Measurements from ENCODE around the gene SNRK. TPM values are rescaled to one million over a fixed set of nuclear protein-coding genes. Genes with fewer than 3 reads are reported as not detected.

Gene SNRK
- total RNA-seq, 1 donor from 2014 or later, result 50.6 TPM

DNA sequence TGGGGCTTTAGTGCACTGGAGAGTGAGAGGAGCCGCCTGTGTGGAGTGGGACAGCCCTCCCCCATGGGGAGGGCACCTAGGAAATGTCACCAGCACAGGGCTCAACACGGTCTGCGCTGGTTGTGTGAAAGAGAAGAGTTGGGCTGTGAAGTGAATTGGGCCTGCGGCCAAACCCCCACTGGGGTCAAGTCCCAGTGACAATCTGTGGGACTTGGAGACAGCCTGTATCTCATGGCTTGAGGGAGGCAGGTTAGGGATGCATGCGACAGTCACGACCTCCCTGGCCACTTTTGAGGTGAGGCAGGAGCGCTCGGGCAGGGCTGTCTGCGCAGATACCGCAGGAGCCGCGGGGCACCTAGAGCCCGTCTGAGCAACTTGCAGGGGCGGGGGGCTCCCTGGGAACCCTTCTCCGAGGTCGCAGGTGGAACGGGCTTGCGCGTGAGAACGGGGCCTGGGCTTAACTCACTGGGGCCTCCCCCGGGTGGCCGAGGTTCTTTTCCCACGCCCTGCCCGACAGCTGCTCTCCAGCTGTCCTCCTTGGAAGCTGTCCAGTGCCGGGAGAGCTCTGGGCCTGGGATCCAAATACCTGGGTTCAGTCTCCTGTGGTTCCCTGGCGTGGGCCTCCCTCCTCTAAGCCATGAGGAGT lies 77.4 kb downstream of the SNRK start:
- peak overlapping the region in 1 of 3 donors; percentile 29 for H3K4me3 ChIP-seq (ENCODE audit: low read length in 3 of 3)
- H3K4me1 ChIP-seq (ENCODE audit: control insufficient read depth in 3 of 3, insufficient read depth in 3 of 3, low read length in 3 of 3), result peaks cover 18 to 36% (median 32%) of the 10 kb centered on the region in 3 donors
- peaks cover 0 to 2% (median 0%) of the 10 kb centered on the region in 3 donors for H3K36me3 ChIP-seq (ENCODE audit: control insufficient read depth in 3 of 3, insufficient read depth in 3 of 3, low read length in 3 of 3)
- H3K27me3 ChIP-seq (ENCODE audit: control insufficient read depth in 3 of 3, insufficient read depth in 3 of 3, low read length in 3 of 3), result no peaks in the 10 kb centered on the region
- H3K9me3 ChIP-seq (ENCODE audit: control insufficient read depth in 3 of 3, low read length in 3 of 3), result no peaks in the 10 kb centered on the region
- H3K27ac ChIP-seq (ENCODE audit: low read depth, low read length), result peak overlapping the region; percentile 56
- peak overlapping the region in 1 of 3 donors; percentile 33 for H3K9ac ChIP-seq (ENCODE audit: low read depth in 1 of 3, low read length in 3 of 3)

DNA sequence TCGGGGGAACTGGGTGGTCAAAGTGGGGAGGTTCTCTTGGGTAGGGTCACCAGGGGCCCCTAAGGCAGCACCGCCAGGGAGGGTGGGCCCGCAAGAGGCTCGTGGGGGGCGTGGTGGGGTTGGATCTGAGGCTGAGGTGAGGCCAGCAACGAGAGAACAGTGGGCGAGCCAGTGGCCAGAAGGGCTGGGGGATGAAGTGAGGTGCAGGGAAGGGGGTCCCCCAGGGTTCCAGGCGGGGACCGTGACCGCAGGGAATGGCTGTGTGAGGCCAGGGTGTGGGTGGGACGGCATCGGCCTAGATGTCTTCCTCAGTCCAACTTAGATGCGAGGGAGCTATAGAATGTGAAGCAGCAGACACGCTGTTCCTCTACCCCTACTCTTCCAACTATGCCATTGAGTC lies 78.2 kb downstream of the SNRK start:
- Histone ChIP-seq H3K9me3 (ENCODE audit: control insufficient read depth in 3 of 3, low read length in 3 of 3) (no peaks in the 10 kb centered on the region), H3K27ac (ENCODE audit: low read depth, low read length) (no peak overlapping the region), H3K36me3 (ENCODE audit: control insufficient read depth in 3 of 3, insufficient read depth in 3 of 3, low read length in 3 of 3) (peaks cover 0 to 2% (median 0%) of the 10 kb centered on the region in 3 donors), H3K4me3 (ENCODE audit: low read length in 3 of 3) (no peak overlapping the region), H3K4me1 (ENCODE audit: control insufficient read depth in 3 of 3, insufficient read depth in 3 of 3, low read length in 3 of 3) (peaks cover 18 to 41% (median 36%) of the 10 kb centered on the region in 3 donors), H3K9ac (ENCODE audit: low read depth in 1 of 3, low read length in 3 of 3) (no peak overlapping the region), H3K27me3 (ENCODE audit: control insufficient read depth in 3 of 3, insufficient read depth in 3 of 3, low read length in 3 of 3) (no peaks in the 10 kb centered on the region)

DNA sequence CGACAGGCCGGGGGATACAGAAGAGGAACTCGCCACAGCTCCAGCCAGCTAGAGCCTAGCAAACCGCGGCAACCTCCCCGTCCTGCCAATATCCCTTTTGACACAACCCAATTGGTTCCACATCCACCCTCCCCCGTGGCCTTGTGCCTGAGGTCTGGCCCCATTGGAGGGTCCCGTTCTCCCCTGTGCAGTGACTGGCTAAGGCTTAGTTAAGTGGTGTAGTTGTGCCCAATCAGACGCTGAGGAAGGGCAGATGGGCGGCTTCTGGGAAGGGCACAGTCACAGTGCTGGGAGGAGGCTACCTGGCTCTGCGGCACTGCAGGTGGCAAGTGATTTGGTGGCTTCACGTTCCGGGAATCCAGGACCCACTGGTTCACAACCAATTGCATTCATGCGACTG lies 78.6 kb downstream of the SNRK start:
- no peak overlapping the region for H3K4me3 ChIP-seq (ENCODE audit: low read length in 3 of 3)

DNA sequence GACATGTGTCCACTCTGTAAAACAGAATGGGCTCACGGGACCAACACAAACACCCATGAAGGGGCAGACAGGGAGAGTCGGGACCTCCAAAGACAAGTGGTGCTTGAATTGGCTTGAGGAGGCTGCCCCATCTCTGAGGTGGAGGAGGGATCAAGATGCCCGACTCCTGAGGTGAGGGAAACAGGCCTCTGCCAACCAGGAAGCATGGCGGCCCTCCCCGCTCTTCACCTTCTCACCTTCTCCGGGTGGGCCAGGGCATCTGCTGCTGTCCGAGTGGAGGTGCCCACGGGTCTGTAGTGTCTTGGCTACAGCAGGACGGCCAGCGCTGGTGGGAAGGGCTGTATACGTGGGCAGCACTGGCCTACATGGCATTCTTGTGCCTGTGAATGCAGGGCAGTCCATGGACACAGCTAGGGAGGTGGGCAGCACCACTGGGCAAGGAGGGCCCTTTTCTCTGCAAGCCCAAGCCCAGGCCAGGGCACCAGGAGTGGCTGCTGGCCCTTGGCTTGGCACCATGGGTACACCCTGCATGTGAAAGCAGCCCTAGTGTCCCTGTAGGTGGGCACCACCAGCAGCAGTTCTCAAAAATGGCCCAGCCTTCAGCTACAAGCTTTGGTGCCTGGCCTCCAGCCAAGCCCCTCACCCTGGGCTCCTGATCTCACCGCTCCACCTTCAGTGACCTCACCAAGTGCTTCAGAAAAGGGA lies 79.4 kb downstream of the SNRK start:
- peaks cover 18 to 37% (median 36%) of the 10 kb centered on the region in 3 donors for H3K4me1 ChIP-seq (ENCODE audit: control insufficient read depth in 3 of 3, insufficient read depth in 3 of 3, low read length in 3 of 3)
- peak overlapping the region; percentile 61 for H3K27ac ChIP-seq (ENCODE audit: low read depth, low read length)
- no peak overlapping the region for H3K9ac ChIP-seq (ENCODE audit: low read depth in 1 of 3, low read length in 3 of 3)

More for the DNA sequence above, 78.6 kb downstream of the SNRK start:
- Histone ChIP-seq H3K36me3 (ENCODE audit: control insufficient read depth in 3 of 3, insufficient read depth in 3 of 3, low read length in 3 of 3) (peaks cover 0 to 2% (median 0%) of the 10 kb centered on the region in 3 donors), H3K9me3 (ENCODE audit: control insufficient read depth in 3 of 3, low read length in 3 of 3) (no peaks in the 10 kb centered on the region), H3K27ac (ENCODE audit: low read depth, low read length) (no peak overlapping the region), H3K4me1 (ENCODE audit: control insufficient read depth in 3 of 3, insufficient read depth in 3 of 3, low read length in 3 of 3) (peaks cover 18 to 41% (median 36%) of the 10 kb centered on the region in 3 donors), H3K27me3 (ENCODE audit: control insufficient read depth in 3 of 3, insufficient read depth in 3 of 3, low read length in 3 of 3) (no peaks in the 10 kb centered on the region), H3K9ac (ENCODE audit: low read depth in 1 of 3, low read length in 3 of 3) (no peak overlapping the region)

DNA sequence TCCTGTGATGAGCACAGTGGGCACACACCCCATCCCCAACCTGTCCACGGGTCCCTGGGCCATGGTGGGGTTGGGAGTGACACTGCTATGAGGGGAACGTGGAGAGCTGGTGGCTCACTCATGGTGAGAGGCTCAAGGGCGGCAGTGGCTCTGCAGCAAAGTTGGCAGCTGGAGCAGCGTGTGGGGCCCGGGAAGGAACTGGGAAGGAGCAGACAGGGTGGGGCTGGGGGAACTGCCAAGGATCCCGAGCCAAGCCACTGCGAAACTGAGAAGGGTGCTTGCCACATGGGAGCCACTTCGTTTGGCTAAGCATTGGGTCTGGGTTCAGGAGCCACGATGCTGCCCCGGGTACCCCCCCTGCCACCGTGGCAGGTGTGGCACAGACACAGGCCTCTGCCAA lies 80.1 kb downstream of the SNRK start:
- peak overlapping the region in 2 of 3 donors; percentile 20 to 33 for H3K9ac ChIP-seq (ENCODE audit: low read depth in 1 of 3, low read length in 3 of 3)
- H3K4me1 ChIP-seq (ENCODE audit: control insufficient read depth in 3 of 3, insufficient read depth in 3 of 3, low read length in 3 of 3), result peaks cover 18 to 36% (median 31%) of the 10 kb centered on the region in 3 donors
- H3K27ac ChIP-seq (ENCODE audit: low read depth, low read length), result peak overlapping the region; percentile 61
- peaks cover 0 to 2% (median 0%) of the 10 kb centered on the region in 3 donors for H3K36me3 ChIP-seq (ENCODE audit: control insufficient read depth in 3 of 3, insufficient read depth in 3 of 3, low read length in 3 of 3)
- H3K27me3 ChIP-seq (ENCODE audit: control insufficient read depth in 3 of 3, insufficient read depth in 3 of 3, low read length in 3 of 3), result no peaks in the 10 kb centered on the region
- H3K4me3 ChIP-seq (ENCODE audit: low read length in 3 of 3), result no peak overlapping the region
- H3K9me3 ChIP-seq (ENCODE audit: control insufficient read depth in 3 of 3, low read length in 3 of 3), result no peaks in the 10 kb centered on the region

More for the DNA sequence above, 79.4 kb downstream of the SNRK start:
- Histone ChIP-seq H3K27me3 (ENCODE audit: control insufficient read depth in 3 of 3, insufficient read depth in 3 of 3, low read length in 3 of 3) (no peaks in the 10 kb centered on the region), H3K36me3 (ENCODE audit: control insufficient read depth in 3 of 3, insufficient read depth in 3 of 3, low read length in 3 of 3) (peaks cover 0 to 2% (median 0%) of the 10 kb centered on the region in 3 donors), H3K4me3 (ENCODE audit: low read length in 3 of 3) (no peak overlapping the region), H3K9me3 (ENCODE audit: control insufficient read depth in 3 of 3, low read length in 3 of 3) (no peaks in the 10 kb centered on the region)

DNA sequence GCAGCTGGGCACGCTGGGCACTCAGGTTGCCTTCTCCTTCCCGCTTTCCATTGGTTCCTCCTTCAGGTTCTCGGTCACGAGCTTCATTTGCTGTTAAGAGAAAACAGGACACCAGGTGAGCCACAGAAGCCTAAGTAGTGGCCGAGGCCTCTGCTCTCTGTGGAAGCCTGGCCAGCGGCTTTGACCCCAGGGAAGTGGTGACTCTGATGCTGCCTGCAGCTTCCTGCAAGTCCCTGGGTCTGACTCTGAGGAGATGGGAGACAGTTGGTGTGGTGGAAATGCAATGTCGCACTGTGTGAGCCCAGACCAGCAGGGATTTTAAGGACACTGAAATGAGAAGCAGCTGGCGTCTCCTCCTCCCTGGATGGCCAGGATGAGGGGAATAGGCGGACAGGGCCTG lies 80.5 kb downstream of the SNRK start:
- Histone ChIP-seq H3K4me3 (ENCODE audit: low read length in 3 of 3) (no peak overlapping the region), H3K9ac (ENCODE audit: low read depth in 1 of 3, low read length in 3 of 3) (peak overlapping the region in 2 of 3 donors; percentile 20 to 33)

DNA sequence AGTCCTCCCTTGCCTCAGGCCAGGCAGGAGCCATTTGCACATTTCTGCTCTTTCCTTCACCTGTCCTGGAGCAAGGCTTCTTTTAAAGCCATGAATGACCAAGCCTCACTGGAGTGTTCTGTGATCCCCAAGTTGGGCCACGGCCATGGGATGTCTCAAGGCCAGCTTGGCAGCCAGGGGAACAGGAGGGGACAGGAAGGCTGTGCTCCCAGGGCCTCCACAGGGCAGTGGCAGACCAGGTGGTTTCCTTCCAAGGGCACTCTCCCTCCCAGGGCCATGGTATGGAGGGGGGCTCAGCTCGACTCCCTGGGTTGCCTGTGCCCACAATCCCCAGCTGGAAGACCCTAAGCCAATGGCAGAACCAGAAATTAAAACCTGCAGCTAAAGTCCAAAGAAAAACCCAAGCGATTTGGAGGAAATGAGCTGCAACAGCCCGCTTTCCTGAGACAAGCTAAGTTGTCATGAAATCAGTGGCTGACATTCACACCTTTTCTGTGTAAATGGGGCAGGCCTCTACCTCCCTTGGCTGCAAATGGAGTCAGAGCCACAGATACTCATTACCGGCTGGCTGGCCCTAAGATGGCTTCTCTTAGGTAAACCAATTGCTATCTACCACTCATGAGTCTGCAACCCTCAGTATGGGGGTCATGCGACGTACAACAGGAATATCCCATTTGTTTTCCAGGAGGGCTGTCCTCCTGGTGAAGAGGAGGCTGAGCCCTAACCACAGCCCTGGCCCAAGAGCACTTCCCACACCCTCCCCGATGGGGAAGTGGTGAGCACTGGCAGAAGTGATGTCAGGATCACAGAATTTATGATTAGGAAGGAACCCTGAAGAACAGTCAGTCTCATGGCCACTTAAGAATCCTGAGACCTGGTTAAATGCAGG lies 83.3 kb downstream of the SNRK start:
- no peak overlapping the region for H3K27ac ChIP-seq (ENCODE audit: low read depth, low read length)
- peaks cover 16 to 25% (median 23%) of the 10 kb centered on the region in 3 donors for H3K4me1 ChIP-seq (ENCODE audit: control insufficient read depth in 3 of 3, insufficient read depth in 3 of 3, low read length in 3 of 3)
- peaks cover 0 to 2% (median 0%) of the 10 kb centered on the region in 3 donors for H3K36me3 ChIP-seq (ENCODE audit: control insufficient read depth in 3 of 3, insufficient read depth in 3 of 3, low read length in 3 of 3)
- H3K27me3 ChIP-seq (ENCODE audit: control insufficient read depth in 3 of 3, insufficient read depth in 3 of 3, low read length in 3 of 3), result no peaks in the 10 kb centered on the region
- H3K9ac ChIP-seq (ENCODE audit: low read depth in 1 of 3, low read length in 3 of 3), result no peak overlapping the region
- no peaks in the 10 kb centered on the region for H3K9me3 ChIP-seq (ENCODE audit: control insufficient read depth in 3 of 3, low read length in 3 of 3)
- no peak overlapping the region for H3K4me3 ChIP-seq (ENCODE audit: low read length in 3 of 3)

More for the DNA sequence above, 80.5 kb downstream of the SNRK start:
- peaks cover 0 to 2% (median 0%) of the 10 kb centered on the region in 3 donors for H3K36me3 ChIP-seq (ENCODE audit: control insufficient read depth in 3 of 3, insufficient read depth in 3 of 3, low read length in 3 of 3)
- no peaks in the 10 kb centered on the region for H3K27me3 ChIP-seq (ENCODE audit: control insufficient read depth in 3 of 3, insufficient read depth in 3 of 3, low read length in 3 of 3)
- H3K9me3 ChIP-seq (ENCODE audit: control insufficient read depth in 3 of 3, low read length in 3 of 3), result no peaks in the 10 kb centered on the region
- H3K4me1 ChIP-seq (ENCODE audit: control insufficient read depth in 3 of 3, insufficient read depth in 3 of 3, low read length in 3 of 3), result peaks cover 18 to 36% (median 31%) of the 10 kb centered on the region in 3 donors
- peak overlapping the region; percentile 61 for H3K27ac ChIP-seq (ENCODE audit: low read depth, low read length)

DNA sequence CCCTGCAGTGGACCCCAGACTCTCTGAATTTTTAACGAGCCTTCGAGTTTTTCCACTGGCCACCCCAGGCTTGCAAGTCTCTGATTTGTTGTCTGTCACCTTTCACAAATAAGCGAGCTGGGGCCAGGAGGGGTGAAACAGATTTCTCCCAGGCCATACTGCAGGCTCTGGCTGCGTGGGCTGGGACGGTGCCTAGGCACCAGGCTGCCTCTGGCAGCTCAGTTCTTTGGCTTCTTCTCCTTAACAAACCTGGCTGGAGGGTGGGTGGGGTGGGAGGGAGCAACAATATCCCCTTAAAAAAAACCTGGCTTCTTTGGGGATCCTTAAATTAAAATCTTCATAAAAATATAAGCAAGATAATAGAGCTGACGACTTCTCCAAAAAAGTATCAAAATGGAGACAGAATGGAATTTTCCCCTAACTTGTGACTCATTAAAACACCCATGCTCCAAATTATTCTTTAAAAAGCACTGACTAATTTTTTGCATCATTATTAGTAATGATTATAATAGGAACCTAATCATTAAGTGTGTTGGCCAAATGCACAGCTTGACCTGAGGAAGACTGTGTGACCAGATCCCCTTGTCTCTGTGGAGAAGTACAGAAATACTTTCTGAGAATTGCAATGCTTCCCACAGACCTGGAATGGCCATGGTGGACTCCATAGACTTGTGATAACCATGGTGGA lies 84.1 kb downstream of the SNRK start:
- Histone ChIP-seq H3K4me1 (ENCODE audit: control insufficient read depth in 3 of 3, insufficient read depth in 3 of 3, low read length in 3 of 3) (peaks cover 16 to 23% (median 22%) of the 10 kb centered on the region in 3 donors), H3K27me3 (ENCODE audit: control insufficient read depth in 3 of 3, insufficient read depth in 3 of 3, low read length in 3 of 3) (no peaks in the 10 kb centered on the region), H3K9ac (ENCODE audit: low read depth in 1 of 3, low read length in 3 of 3) (no peak overlapping the region), H3K36me3 (ENCODE audit: control insufficient read depth in 3 of 3, insufficient read depth in 3 of 3, low read length in 3 of 3) (peaks cover 0 to 2% (median 0%) of the 10 kb centered on the region in 3 donors), H3K9me3 (ENCODE audit: control insufficient read depth in 3 of 3, low read length in 3 of 3) (no peaks in the 10 kb centered on the region), H3K27ac (ENCODE audit: low read depth, low read length) (no peak overlapping the region), H3K4me3 (ENCODE audit: low read length in 3 of 3) (no peak overlapping the region)

DNA sequence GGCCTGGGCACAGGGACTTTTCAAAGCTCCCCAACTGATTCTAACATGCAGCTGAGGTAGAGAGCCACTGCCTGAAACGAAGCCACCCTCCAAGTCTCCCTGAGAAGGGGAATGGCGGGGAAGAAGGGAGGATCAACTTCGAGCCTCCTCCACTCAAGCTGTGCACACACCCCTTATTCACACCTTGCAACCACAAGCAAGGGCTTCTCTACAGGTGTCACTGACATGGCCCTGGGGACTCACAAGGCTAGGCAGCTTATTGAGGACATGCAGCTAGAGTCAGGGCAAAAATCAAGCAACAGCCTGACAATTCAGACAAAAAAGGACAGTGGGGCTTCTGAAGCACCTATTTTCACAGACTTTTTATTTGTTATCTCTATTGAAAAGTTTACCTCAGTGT lies 85.2 kb downstream of the SNRK start:
- H3K4me1 ChIP-seq (ENCODE audit: control insufficient read depth in 3 of 3, insufficient read depth in 3 of 3, low read length in 3 of 3), result peaks cover 7 to 15% (median 12%) of the 10 kb centered on the region in 3 donors
- no peaks in the 10 kb centered on the region for H3K36me3 ChIP-seq (ENCODE audit: control insufficient read depth in 3 of 3, insufficient read depth in 3 of 3, low read length in 3 of 3)
- no peak overlapping the region for H3K9ac ChIP-seq (ENCODE audit: low read depth in 1 of 3, low read length in 3 of 3)
- H3K27ac ChIP-seq (ENCODE audit: low read depth, low read length), result no peak overlapping the region
- H3K27me3 ChIP-seq (ENCODE audit: control insufficient read depth in 3 of 3, insufficient read depth in 3 of 3, low read length in 3 of 3), result no peaks in the 10 kb centered on the region
- no peaks in the 10 kb centered on the region for H3K9me3 ChIP-seq (ENCODE audit: control insufficient read depth in 3 of 3, low read length in 3 of 3)
- no peak overlapping the region for H3K4me3 ChIP-seq (ENCODE audit: low read length in 3 of 3)
